ENCODE measurements around the gene CDK5R1. TPM values are rescaled to one million over a fixed set of nuclear protein-coding genes. Genes with fewer than 3 reads are reported as not detected.
"Not testable (repeated sequence)": the region's sequence is repeated elsewhere in the genome, so short reads cannot be mapped to it uniquely, and the experiment has no call there.

Gene CDK5R1
- total RNA-seq, 1 donor from 2014 or later: 1.3 TPM

DNA sequence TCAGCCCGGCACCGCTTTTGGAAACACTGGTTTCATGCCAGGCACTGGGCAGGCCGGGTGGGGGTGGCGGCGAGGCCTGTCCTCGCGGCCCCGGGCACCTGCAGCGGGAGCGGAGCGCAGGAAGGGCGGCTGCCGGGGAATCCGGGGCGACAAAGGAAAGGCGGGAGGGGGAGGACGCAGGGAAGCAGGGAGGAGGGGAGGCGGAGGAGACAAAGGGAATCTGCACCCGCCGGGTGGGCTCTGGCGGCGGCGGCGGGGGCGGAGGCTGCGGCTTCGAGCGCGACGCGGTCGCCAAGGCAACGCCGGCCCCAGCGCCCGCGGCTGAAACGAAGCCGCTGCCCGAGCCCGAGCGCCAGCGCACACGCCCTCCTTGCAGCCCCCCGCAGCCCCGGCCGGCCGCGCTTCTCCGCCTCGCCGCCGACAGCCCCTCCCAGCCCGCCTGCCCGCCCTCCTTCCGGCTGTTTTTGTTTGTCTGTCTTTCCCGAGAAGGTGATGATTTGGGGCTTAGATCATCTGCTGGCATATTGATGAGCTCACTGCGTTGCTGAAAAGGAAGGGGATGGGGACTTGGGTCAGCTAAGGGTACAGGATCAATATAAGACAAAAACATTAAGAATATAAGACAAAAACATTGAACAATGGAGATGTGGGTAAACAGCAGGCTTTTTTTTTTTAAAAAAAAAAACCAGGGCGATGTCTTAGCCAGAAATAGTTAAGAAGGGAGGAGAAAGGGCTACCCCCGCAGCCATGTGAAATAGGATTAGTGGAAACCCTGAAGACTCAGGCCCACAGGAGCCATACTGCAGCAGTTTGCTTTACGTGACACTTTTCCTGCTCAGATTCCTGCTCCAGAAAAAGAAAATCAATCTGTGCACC, 32.7 kb downstream of the CDK5R1 start:
- no peaks in the 10 kb centered on the region for H3K36me3 ChIP-seq
- H3K9me3 ChIP-seq: no peaks in the 10 kb centered on the region
- peak; percentile 73 to 81 for ATAC-seq
- H3K4me1 ChIP-seq: peaks cover 19% of the 10 kb centered on the region
- H3K27ac ChIP-seq: peak overlapping the region; percentile 9
- intact Hi-C loops (cut with DNase I): no loop called here
- peak overlapping the region; percentile 52 for H3K4me3 ChIP-seq
- TF ChIP-seq CTCF (IDR thresholded peaks at IDR 0.05): no peak
- peak; percentile 56 for DNase-seq
- no peaks in the 10 kb centered on the region for H3K27me3 ChIP-seq (ENCODE audit: low read depth)

DNA sequence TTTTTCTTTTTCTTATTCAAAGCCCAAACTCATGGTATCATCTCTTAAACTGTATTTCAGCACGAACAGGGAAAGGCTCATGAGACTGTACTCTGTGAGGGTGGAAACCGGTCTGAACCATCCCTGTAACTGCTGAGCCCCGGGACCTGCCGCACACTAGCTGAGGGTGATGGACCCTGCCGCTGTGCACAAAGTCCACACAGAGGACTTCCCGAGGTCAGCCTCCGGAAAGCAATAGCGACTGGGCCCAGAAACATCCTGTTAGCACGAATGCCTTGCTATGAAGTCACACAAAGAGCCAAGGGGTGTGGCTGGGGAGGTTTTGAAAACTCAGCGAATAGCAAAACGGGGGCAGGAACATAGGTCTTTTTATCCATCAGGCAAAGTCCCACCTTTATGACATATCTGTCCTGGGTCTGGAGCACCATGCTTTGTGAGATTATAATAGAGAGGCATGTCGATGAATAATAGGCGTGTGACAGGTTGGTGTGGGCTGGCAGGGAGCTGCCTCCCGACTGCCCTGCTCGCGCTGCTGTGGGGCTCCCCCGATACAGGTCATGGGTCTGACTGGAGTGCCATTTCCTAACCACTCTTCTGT, 33.4 kb downstream of the CDK5R1 start:
- TF ChIP-seq CTCF (IDR thresholded peaks at IDR 0.05): no peak
- DNase-seq (no peak), ATAC-seq (peak in 1 of 2 donors; percentile 44)
- peak overlapping the region; percentile 52 for H3K4me3 ChIP-seq
- H3K9me3 ChIP-seq: no peaks in the 10 kb centered on the region
- no peaks in the 10 kb centered on the region for H3K27me3 ChIP-seq (ENCODE audit: low read depth)
- no peaks in the 10 kb centered on the region for H3K36me3 ChIP-seq
- H3K4me1 ChIP-seq: peaks cover 19% of the 10 kb centered on the region
- H3K27ac ChIP-seq: peak overlapping the region; percentile 9
- intact Hi-C loops (cut with DNase I): no loop called here

- ATAC-seq (no peak), DNase-seq (no peak)
- intact Hi-C loops (cut with DNase I): no loop called here
- Histone ChIP-seq H3K27ac (no peak overlapping the region), H3K36me3 (no peaks in the 10 kb centered on the region), H3K9me3 (no peaks in the 10 kb centered on the region), H3K4me3 (no peak overlapping the region), H3K27me3 (ENCODE audit: low read depth) (no peaks in the 10 kb centered on the region), H3K4me1 (peaks cover 19% of the 10 kb centered on the region)
- TF ChIP-seq CTCF (IDR thresholded peaks at IDR 0.05): no peak
Measured at GRCh38 chr17:32520737-32521404, 34.1 kb downstream of the CDK5R1 start.

- H3K9me3 ChIP-seq: no peaks in the 10 kb centered on the region
- no peak overlapping the region for H3K27ac ChIP-seq
- DNase-seq (no peak), ATAC-seq (no peak)
- intact Hi-C loops (cut with DNase I): no loop called here
- H3K4me3 ChIP-seq: no peak overlapping the region
- no peaks in the 10 kb centered on the region for H3K36me3 ChIP-seq
- no peak for TF ChIP-seq CTCF (IDR thresholded peaks at IDR 0.05)
- H3K27me3 ChIP-seq (ENCODE audit: low read depth): no peaks in the 10 kb centered on the region
- peaks cover 15% of the 10 kb centered on the region for H3K4me1 ChIP-seq
Measured at GRCh38 chr17:32523017-32523680, 36.4 kb downstream of the CDK5R1 start.

DNA sequence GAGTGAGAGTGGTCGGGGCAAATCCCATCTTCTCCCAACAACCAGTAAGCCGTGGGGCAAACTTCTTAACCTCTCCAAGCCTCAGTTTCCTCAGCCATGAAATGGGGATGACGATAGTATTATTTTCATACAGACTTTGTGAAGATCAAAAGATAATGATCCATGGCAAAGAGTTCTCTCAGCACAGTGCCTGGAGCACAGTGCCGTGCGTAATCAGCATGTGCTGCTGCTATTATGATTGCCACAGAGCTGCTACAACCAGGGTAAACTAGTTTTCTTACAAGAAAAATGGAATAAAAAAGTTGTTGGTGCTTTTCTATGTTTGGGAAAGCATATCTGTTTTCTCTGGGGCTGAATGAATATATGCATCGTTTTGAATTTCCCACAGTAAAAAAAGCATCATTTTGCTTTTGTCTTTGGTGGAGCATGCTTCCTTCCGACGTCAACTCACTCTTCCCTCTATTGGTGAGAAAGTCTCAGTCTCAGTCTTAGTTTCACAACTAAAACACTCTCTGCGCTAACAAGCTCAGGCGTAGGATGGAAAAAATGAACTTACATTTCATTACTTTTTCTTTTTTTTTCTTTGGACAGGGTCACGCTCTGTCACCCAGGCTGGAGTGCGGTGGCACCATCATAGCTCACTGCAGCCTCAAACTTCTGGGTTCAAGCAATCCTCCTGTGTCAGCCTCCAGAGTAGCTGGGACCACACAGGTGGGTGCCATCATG, 37.2 kb downstream of the CDK5R1 start:
- no peaks in the 10 kb centered on the region for H3K27me3 ChIP-seq (ENCODE audit: low read depth)
- no peaks in the 10 kb centered on the region for H3K36me3 ChIP-seq
- H3K4me3 ChIP-seq: no peak overlapping the region
- ATAC-seq: no peak
- intact Hi-C loops (cut with DNase I): no loop called here
- no peak for DNase-seq
- no peak overlapping the region for H3K27ac ChIP-seq
- H3K9me3 ChIP-seq: no peaks in the 10 kb centered on the region
- peaks cover 15% of the 10 kb centered on the region for H3K4me1 ChIP-seq
- no peak for TF ChIP-seq CTCF (IDR thresholded peaks at IDR 0.05)

GRCh38 chr17:32524553-32524880, 37.7 kb downstream of the CDK5R1 start:
- H3K9me3 ChIP-seq; ATAC-seq; DNase-seq; H3K27me3 ChIP-seq (ENCODE audit: low read depth); intact Hi-C loops (cut with DNase I); H3K36me3 ChIP-seq; H3K27ac ChIP-seq; H3K4me3 ChIP-seq: not testable (repeated sequence)
- peaks cover 15% of the 10 kb centered on the region for H3K4me1 ChIP-seq
